Measurements from ENCODE around the gene FFAR1. TPM values are rescaled to one million over a fixed set of nuclear protein-coding genes. Genes with fewer than 3 reads are reported as not detected.

The FFAR1 gene
- total and polyA plus RNA-seq, 2 of the 8 experiments (the other 6 are each of a cell fraction or from before 2014, with no cell fraction given): not detected

GRCh38 chr19:35328851-35329285, 18.8 kb upstream of the FFAR1 start, which contains the start of gene CD22:
TSS of gene CD22 (plus strand) at chr19:35329187. CDS start at chr19:35332041, 2,854 bp downstream.
- Histone ChIP-seq H3K14ac (ENCODE audit: insufficient read length) (no peak within 1 kb of the TSS), H2BK20ac (ENCODE audit: low read length) (no peak within 1 kb of the TSS), H3K9me3 (ENCODE audit: insufficient read depth in 2 of 2, low read depth in 1 of 2, low read length in 1 of 2) (no peaks in the 10 kb centered on the region), H4K5ac (ENCODE audit: insufficient read length, low read depth, low read length) (no peak within 1 kb of the TSS), H4K8ac (ENCODE audit: extremely low read depth, insufficient read depth, low read length) (no peak within 1 kb of the TSS), H3K56ac (replicated peaks; ENCODE audit: insufficient read length, low read depth, low read length) (no peak within 1 kb of the TSS), H2AFZ (ENCODE audit: low read length) (peak within 1 kb of the TSS; percentile 96; the same call in 1 of the 2 replicates), H3K4ac (replicated peaks; ENCODE audit: insufficient read length, low read depth, low read length) (no peak within 1 kb of the TSS), H3K9ac (replicated peaks in 1 of 4; ENCODE audit: extremely low read depth in 1 of 4, low read depth in 3 of 4, low read length in 3 of 4) (no peak within 1 kb of the TSS), H3K18ac (ENCODE audit: extremely low read depth, low read length) (no peak within 1 kb of the TSS; the same call in 1 of the 2 replicates), H2BK15ac (ENCODE audit: low read length) (no peak within 1 kb of the TSS), H3K79me2 (ENCODE audit: control insufficient read depth in 1 of 2, insufficient read depth in 2 of 2, low read length in 2 of 2) (no peaks in the 10 kb centered on the region), H2BK120ac (replicated peaks; ENCODE audit: low read depth, low read length) (no peak within 1 kb of the TSS), H4K91ac (replicated peaks; ENCODE audit: insufficient read length, low read length) (no peak within 1 kb of the TSS), H2BK5ac (ENCODE audit: low read depth, low read length) (no peak within 1 kb of the TSS; the same call in 1 of the 2 replicates), H3K36me3 (ENCODE audit: control insufficient read depth in 2 of 4, insufficient read depth in 4 of 4, low read length in 3 of 4) (no peaks in the 10 kb centered on the region), H2AK5ac (ENCODE audit: low read depth, low read length) (no peak within 1 kb of the TSS), H3K79me1 (ENCODE audit: low read depth, low read length) (no peaks in the 10 kb centered on the region), H3K27ac (ENCODE audit: low read depth, low read length) (no peak within 1 kb of the TSS), H3K23me2 (ENCODE audit: low read depth, low read length) (no peaks in the 10 kb centered on the region), H3K23ac (ENCODE audit: insufficient read length) (no peak within 1 kb of the TSS), H4K20me1 (replicated peaks in 1 of 2; ENCODE audit: control insufficient read depth in 1 of 2, insufficient read depth in 2 of 2, low read length in 2 of 2) (no peaks in the 10 kb centered on the region), H3K4me2 (ENCODE audit: insufficient read depth in 1 of 2, low read depth in 2 of 2, low read length in 2 of 2) (no peak within 1 kb of the TSS), H3K27me3 (replicated peaks in 1 of 4; ENCODE audit: control insufficient read depth in 3 of 4, extremely low read depth in 1 of 4, insufficient read depth in 3 of 4, low read length in 3 of 4) (no peaks in the 10 kb centered on the region), H3K4me3 (ENCODE audit: extremely low read depth in 1 of 4, insufficient read depth in 2 of 4, low read depth in 3 of 4, low read length in 4 of 4) (no peak within 1 kb of the TSS), H3K4me1 (replicated peaks in 1 of 4; ENCODE audit: control insufficient read depth in 3 of 4, insufficient read depth in 4 of 4, low read length in 3 of 4) (no peaks in the 10 kb centered on the region; a peak in 1 of 7 replicates), H2BK12ac (ENCODE audit: low read depth, low read length) (no peak within 1 kb of the TSS)
- DNase-seq (ENCODE audit: low read depth in 1 of 2, low spot score in 2 of 2) (no peak), FAIRE-seq (no peak)
- WGBS, 2 experiments (ENCODE audit: extremely low coverage in 1 of 2, insufficient coverage in 1 of 2, insufficient read length in 1 of 2, insufficient replicate concordance in 2 of 2, low coverage in 1 of 2, low lambda C conversion rate in 2 of 2, missing lambda C conversion rate in 1 of 2): 82% methylated on average over 12 of the region's 12 CpGs; no CpG with 5 or more reads in 1 of the 2 experiments
- CTCF ChIA-PET (ENCODE audit: partially characterized antibody): interaction anchor here (1.0 to 3.3 kb wide), 7 partner anchors 9 to 167 kb away, joined by 3 to 20 read pairs (median 5); partner anchors contain the start of gene FFAR3
- POLR2A ChIA-PET (ENCODE audit: partially characterized antibody): interaction anchor here (1.1 kb wide), 1 partner anchor 169 kb away, joined by 3 read pairs; no protein-coding TSS in a partner anchor
- TF ChIP-seq RXRA (IDR thresholded peaks at IDR 0.05; ENCODE audit: insufficient read depth, low read depth, low read length): no peak
- TF ChIP-seq KDM5A (IDR thresholded peaks at IDR 0.05; ENCODE audit: low read length): no peak
- TF ChIP-seq PHF8 (conservative IDR thresholded peaks at IDR 0.05; ENCODE audit: low read depth, low read length): no peak
- no peak for TF ChIP-seq BCL11A (IDR thresholded peaks at IDR 0.05; ENCODE audit: low read depth in 2 of 2, low read length in 2 of 2)
- TF ChIP-seq ATF2 (IDR thresholded peaks at IDR 0.05; ENCODE audit: low read length): no peak
